Naive thymus-derived CD4-positive, alpha-beta T cell (primary cell): ENCODE data around the gene ZMYND8. TPM values are rescaled to one million over a fixed set of nuclear protein-coding genes. Genes with fewer than 3 reads are reported as not detected.

Source experiments
- ATAC-seq: fragments of 150-1000 bp; cut with Tn5 transposase; 2 replicates; pipeline ENCODE4 v1.10.0; 2021; ENCODE audit warnings: mild to moderate bottlenecking, moderate library complexity
- CTCF ChIA-PET: fragments of 350-600 bp; sonication (Branson Sonifier 250); formaldehyde crosslinking; loops from one replicate; lab custom pipeline; 2021; ENCODE audit warnings: antibody characterized with exemption; lab: Charles Lee
- POLR2A ChIA-PET: fragments of 350-600 bp; sonication (Branson Sonifier 250); formaldehyde crosslinking; loops from one replicate; lab custom pipeline; 2021; ENCODE audit warnings: antibody characterized with exemption, inconsistent platforms; lab: Charles Lee
- DNase-seq, 9 donors: peaks; one replicate each; pipeline versions ENCODE4 v3.0.0 to v3.0.0-alpha.2; 2020 to 2022; ENCODE audit warnings: mixed read lengths in 1 of 9
- H3K27ac ChIP-seq: one replicate; pipeline ENCODE4 v1.7.0; 2013; ENCODE audit warnings: mild to moderate bottlenecking, low read depth, low read length, moderate library complexity
- H3K27me3 ChIP-seq, 2 donors: one replicate each; pipeline ENCODE4 v1.7.0; 2013; ENCODE audit warnings: low read length in 2 of 2, mild to moderate bottlenecking in 2 of 2, moderate library complexity in 2 of 2; ENCODE audit not compliant: control insufficient read depth in 2 of 2, insufficient read depth in 2 of 2
- H3K36me3 ChIP-seq, 3 experiments: 1 replicate in 2 of 3; 2 replicates in 1 of 3; pipeline ENCODE4 v1.7.0; 2013; ENCODE audit warnings: low read length in 3 of 3, mild to moderate bottlenecking in 3 of 3, moderate library complexity in 1 of 3; ENCODE audit not compliant: insufficient read depth in 3 of 3, control insufficient read depth in 2 of 3
- H3K4me1 ChIP-seq, 2 donors: one replicate each; pipeline ENCODE4 v1.7.0; 2013; ENCODE audit warnings: low read length in 2 of 2, mild to moderate bottlenecking in 2 of 2, moderate library complexity in 1 of 2; ENCODE audit not compliant: control insufficient read depth in 2 of 2, insufficient read depth in 2 of 2
- H3K4me3 ChIP-seq: 2 replicates; pipeline ENCODE4 v1.7.0; 2013; ENCODE audit warnings: mild to moderate bottlenecking, low read length
- H3K9me3 ChIP-seq, 3 experiments: 1 replicate in 2 of 3; 2 replicates in 1 of 3; pipeline ENCODE4 v1.7.0; 2013; ENCODE audit warnings: low read length in 3 of 3; ENCODE audit not compliant: control insufficient read depth in 2 of 3
- H3K27ac Mint-ChIP-seq, 9 donors: one replicate each; pipeline ENCODE4 v1.8.0; 2020 to 2022; ENCODE audit warnings: mixed read lengths in 9 of 9, mild to moderate bottlenecking in 8 of 9, moderate library complexity in 5 of 9, inconsistent platforms in 2 of 9
- H3K27me3 Mint-ChIP-seq, 5 donors: one replicate each; pipeline ENCODE4 v1.8.0; 2021 to 2022; ENCODE audit warnings: mixed read lengths in 5 of 5, mild to moderate bottlenecking in 1 of 5
- H3K36me3 Mint-ChIP-seq, 5 donors: one replicate each; pipeline ENCODE4 v1.8.0; 2020 to 2022; ENCODE audit warnings: mixed read lengths in 5 of 5, mild to moderate bottlenecking in 3 of 5, inconsistent platforms in 1 of 5
- H3K4me1 Mint-ChIP-seq, 7 donors: one replicate each; pipeline ENCODE4 v1.8.0; 2020 to 2022; ENCODE audit warnings: mixed read lengths in 7 of 7, mild to moderate bottlenecking in 3 of 7, inconsistent platforms in 1 of 7
- H3K4me3 Mint-ChIP-seq, 10 donors: one replicate each; pipeline ENCODE4 v1.8.0; 2020 to 2022; ENCODE audit warnings: mild to moderate bottlenecking in 10 of 10, mixed read lengths in 10 of 10, moderate library complexity in 6 of 10, inconsistent platforms in 2 of 10
- H3K9me3 Mint-ChIP-seq, 11 donors: one replicate each; pipeline ENCODE4 v1.8.0; 2020 to 2022; ENCODE audit warnings: mixed read lengths in 11 of 11, mild to moderate bottlenecking in 4 of 11, inconsistent platforms in 1 of 11, moderate library complexity in 1 of 11
- intact Hi-C, 2 donors: fragments of 100-400 bp; cut with micrococcal nuclease; formaldehyde crosslinking; loops; one replicate each; pipeline ENCODE4 v1.15.1; 2023
- polyA plus RNA-seq, 2 donors: library from polyadenylated mRNA; unstranded; fragments of 300-500 nt; fragmentation: Illumina TruSeq; gene quantifications; one replicate each; pipeline ENCODE4 v1.2.3, GENCODE V29; 2021
- total RNA-seq, 6 experiments: library from RNA in 5 of 6; stranded (reverse) in 5 of 6; gene quantifications; 1 replicate in 5 of 6; 2 replicates in 1 of 6; pipeline ENCODE4 v1.2.3 and lab custom pipeline; 2021 to 2026

Gene ZMYND8
- total and polyA plus RNA-seq, 7 experiments from 2014 or later, result 12.7 to 83.0 (median 63.7) TPM

DNA sequence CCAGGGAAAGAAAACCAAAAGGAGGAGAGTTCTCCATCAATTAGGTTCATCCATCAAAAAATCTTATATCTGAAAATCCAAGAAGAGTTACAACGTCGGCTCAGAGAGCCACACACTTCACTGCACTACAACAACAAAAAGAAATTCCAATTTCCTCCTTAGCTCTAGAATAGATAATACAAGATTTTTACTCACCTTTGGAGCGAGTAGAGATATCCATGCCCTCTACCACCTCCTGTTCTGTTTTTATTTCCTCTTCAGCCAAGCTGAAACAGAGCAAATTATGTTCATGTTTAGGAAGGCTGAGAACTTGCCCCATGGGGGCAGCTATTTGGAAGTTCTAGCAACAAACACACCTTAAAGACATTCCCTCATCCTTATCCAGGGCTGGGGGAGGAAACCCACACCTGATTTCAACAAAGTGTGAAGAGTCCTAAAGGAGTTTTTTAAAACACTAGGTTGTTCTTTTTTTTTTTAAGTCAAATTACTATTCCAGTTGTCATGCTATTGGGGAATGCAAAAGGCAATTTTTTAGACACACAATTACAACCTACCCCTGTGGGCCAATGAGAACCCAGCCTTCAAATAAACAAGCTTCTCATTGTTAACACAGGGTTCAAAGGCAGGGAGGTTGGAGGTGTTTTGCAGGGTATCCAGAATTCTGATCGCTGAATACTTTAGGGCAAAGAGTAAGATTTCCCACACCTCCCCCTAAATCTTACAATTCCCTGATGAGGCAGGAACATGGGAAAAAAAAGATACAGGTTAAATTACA lies 8.7 kb downstream of the ZMYND8 start:
- Mint-ChIP-seq H3K27me3 (no peaks in the 10 kb centered on the region), H3K4me1 (peaks cover 18 to 31% (median 22%) of the 10 kb centered on the region in 7 donors), H3K36me3 (peaks cover 5 to 32% (median 25%) of the 10 kb centered on the region in 5 donors), H3K27ac (peak overlapping the region in 6 of 9 donors; percentile 28 to 72 (median 56)), H3K4me3 (peak overlapping the region in 4 of 10 donors; percentile 3 to 52 (median 50)), H3K9me3 (no peaks in the 10 kb centered on the region)
- Histone ChIP-seq H3K9me3 (no peaks in the 10 kb centered on the region), H3K4me1 (peaks cover 38 to 63% of the 10 kb centered on the region in 2 donors), H3K4me3 (no peak overlapping the region), H3K27ac (no peak overlapping the region), H3K27me3 (no peaks in the 10 kb centered on the region), H3K36me3 (peaks cover 6 to 29% (median 10%) of the 10 kb centered on the region in 3 experiments)
- CTCF ChIA-PET, result interaction anchor here (3.4 to 4.6 kb wide), 3 partner anchors 8 to 74 kb away, joined by 9 to 21 read pairs (median 13); partner anchors contain the start of gene ZMYND8
- intact Hi-C loops, result loop anchor here in 1 of 2 donors (5.0 kb wide), 1 partner anchor 46 kb away; no protein-coding TSS in a partner anchor
- POLR2A ChIA-PET, result interaction anchor here (0.5 to 5.9 kb wide), 3 partner anchors 10 to 1529 kb away, joined by 3 to 50 read pairs (median 4); partner anchors contain the start of gene ZMYND8
- DNase-seq (no peak), ATAC-seq (no peak)

DNA sequence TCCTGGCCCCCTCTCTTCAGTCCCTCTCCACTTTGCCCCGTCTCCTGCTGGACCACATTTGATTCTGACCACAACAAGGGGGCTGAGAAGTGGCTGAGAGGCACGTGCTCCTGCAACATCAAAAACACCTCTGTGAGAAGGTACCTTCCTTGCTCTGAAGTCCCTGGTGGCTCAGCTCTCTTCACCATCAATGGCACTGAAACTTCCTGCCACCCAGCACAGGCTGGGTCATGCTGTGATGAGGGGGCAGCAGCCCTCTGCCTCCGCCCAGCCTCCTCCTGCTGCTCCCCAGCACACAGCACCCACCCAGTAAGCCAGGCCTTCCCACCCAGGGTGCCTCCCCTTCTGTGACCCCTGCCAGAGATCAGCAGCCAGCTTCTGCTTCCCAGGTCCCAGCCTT lies 10.3 kb downstream of the ZMYND8 start:
- Histone ChIP-seq H3K27ac (no peak overlapping the region), H3K27me3 (no peaks in the 10 kb centered on the region), H3K4me1 (peaks cover 28 to 49% of the 10 kb centered on the region in 2 donors), H3K4me3 (no peak overlapping the region), H3K9me3 (no peaks in the 10 kb centered on the region), H3K36me3 (peaks cover 6 to 33% (median 10%) of the 10 kb centered on the region in 3 experiments)
- H3K4me1 Mint-ChIP-seq, result peaks cover 18 to 32% (median 26%) of the 10 kb centered on the region in 7 donors
- no peaks in the 10 kb centered on the region for H3K9me3 Mint-ChIP-seq
- POLR2A ChIA-PET, result interaction anchor here (5.9 kb wide), 1 partner anchor 11 kb away, joined by 50 read pairs; the partner anchor contains the start of gene ZMYND8
- H3K36me3 Mint-ChIP-seq, result peaks cover 5 to 30% (median 24%) of the 10 kb centered on the region in 5 donors
- peak overlapping the region in 8 of 10 donors; percentile 51 to 82 (median 67) for H3K4me3 Mint-ChIP-seq
- DNase-seq, result peak in 3 of 9 donors; percentile 14 to 27 (median 14)
- peak; percentile 32 for ATAC-seq
- intact Hi-C loops, result loop anchor here in 1 of 2 donors (1.0 to 5.0 kb wide), 2 partner anchors 10 to 44 kb away; partner anchors contain the start of gene ZMYND8
- peak overlapping the region; percentile 25 to 89 (median 77) for H3K27ac Mint-ChIP-seq
- no peaks in the 10 kb centered on the region for H3K27me3 Mint-ChIP-seq
- CTCF ChIA-PET, result interaction anchor here (0.8 to 3.9 kb wide), 4 partner anchors 10 to 73 kb away, joined by 3 to 13 read pairs (median 6); partner anchors contain the start of gene ZMYND8

GRCh38 chr20:47345214-47345613 lies 11.3 kb downstream of the ZMYND8 start:
- H3K4me1 Mint-ChIP-seq, result peaks cover 21 to 39% (median 32%) of the 10 kb centered on the region in 7 donors
- H3K9me3 ChIP-seq, result no peaks in the 10 kb centered on the region
- no peak overlapping the region for H3K27ac ChIP-seq
- H3K9me3 Mint-ChIP-seq, result no peaks in the 10 kb centered on the region
- no peaks in the 10 kb centered on the region for H3K27me3 Mint-ChIP-seq
- no peak overlapping the region for H3K4me3 ChIP-seq
- peaks cover 19 to 42% of the 10 kb centered on the region in 2 donors for H3K4me1 ChIP-seq
- H3K36me3 ChIP-seq, result peaks cover 6 to 36% (median 10%) of the 10 kb centered on the region in 3 experiments
- peaks cover 5 to 34% (median 28%) of the 10 kb centered on the region in 5 donors for H3K36me3 Mint-ChIP-seq
- no peak for DNase-seq
- ChIA-PET POLR2A (interaction anchor here (5.9 kb wide), 1 partner anchor 12 kb away, joined by 50 read pairs; the partner anchor contains the start of gene ZMYND8), CTCF (interaction anchor here (0.8 to 3.9 kb wide), 4 partner anchors 11 to 72 kb away, joined by 3 to 13 read pairs (median 6); partner anchors contain the start of gene ZMYND8)
- no peak for ATAC-seq
- peak overlapping the region in 6 of 10 donors; percentile 20 to 71 (median 60) for H3K4me3 Mint-ChIP-seq
- intact Hi-C loops, result loop anchor here in 1 of 2 donors (5.0 kb wide), 1 partner anchor 43 kb away; no protein-coding TSS in a partner anchor
- no peaks in the 10 kb centered on the region for H3K27me3 ChIP-seq
- H3K27ac Mint-ChIP-seq, result peak overlapping the region in 6 of 9 donors; percentile 25 to 86 (median 53)

DNA sequence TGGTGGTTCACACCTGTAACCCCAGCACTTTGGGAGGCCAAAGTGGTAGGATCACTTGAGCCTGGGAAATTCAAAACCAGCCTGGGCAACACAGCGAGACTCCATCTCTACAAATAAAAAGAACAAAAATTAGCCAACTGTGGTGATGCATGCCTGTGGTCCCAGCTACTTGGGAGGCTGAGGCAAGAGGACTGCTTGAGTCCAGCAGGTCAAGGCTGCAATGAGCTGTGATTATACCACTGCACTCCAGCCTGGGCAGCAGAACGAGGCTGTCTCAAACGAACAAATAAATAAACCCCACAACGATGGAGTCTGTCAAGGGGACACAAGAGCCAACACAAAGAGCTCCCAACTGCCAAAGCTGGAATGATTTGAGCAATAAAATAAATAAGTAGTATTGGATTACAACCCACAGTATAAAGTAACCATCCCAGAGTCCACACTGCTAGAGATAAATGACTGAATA lies 13.5 kb downstream of the ZMYND8 start:
- Mint-ChIP-seq H3K36me3 (peaks cover 5 to 38% (median 33%) of the 10 kb centered on the region in 5 donors), H3K27me3 (no peaks in the 10 kb centered on the region), H3K4me3 (peak overlapping the region in 1 of 10 donors; percentile 13), H3K4me1 (peaks cover 23 to 48% (median 37%) of the 10 kb centered on the region in 7 donors), H3K27ac (peak overlapping the region in 3 of 9 donors; percentile 15 to 62 (median 40)), H3K9me3 (no peaks in the 10 kb centered on the region)
- ATAC-seq (no peak), DNase-seq (no peak)
- Histone ChIP-seq H3K27ac (no peak overlapping the region), H3K9me3 (no peaks in the 10 kb centered on the region), H3K4me3 (no peak overlapping the region), H3K4me1 (peaks cover 11 to 21% of the 10 kb centered on the region in 2 donors), H3K27me3 (no peaks in the 10 kb centered on the region), H3K36me3 (peaks cover 2 to 48% (median 10%) of the 10 kb centered on the region in 3 experiments)
- intact Hi-C loops, result no loop called here
- POLR2A ChIA-PET, result interaction anchor here (1.0 to 1.8 kb wide), 3 partner anchors 12 to 22 kb away, joined by 3 to 8 read pairs (median 6); no protein-coding TSS in a partner anchor
- CTCF ChIA-PET, result interaction anchor here (0.6 to 0.8 kb wide), 2 partner anchors 104 to 159 kb away, joined by 3 to 4 read pairs; partner anchors contain the start of gene NCOA3

DNA sequence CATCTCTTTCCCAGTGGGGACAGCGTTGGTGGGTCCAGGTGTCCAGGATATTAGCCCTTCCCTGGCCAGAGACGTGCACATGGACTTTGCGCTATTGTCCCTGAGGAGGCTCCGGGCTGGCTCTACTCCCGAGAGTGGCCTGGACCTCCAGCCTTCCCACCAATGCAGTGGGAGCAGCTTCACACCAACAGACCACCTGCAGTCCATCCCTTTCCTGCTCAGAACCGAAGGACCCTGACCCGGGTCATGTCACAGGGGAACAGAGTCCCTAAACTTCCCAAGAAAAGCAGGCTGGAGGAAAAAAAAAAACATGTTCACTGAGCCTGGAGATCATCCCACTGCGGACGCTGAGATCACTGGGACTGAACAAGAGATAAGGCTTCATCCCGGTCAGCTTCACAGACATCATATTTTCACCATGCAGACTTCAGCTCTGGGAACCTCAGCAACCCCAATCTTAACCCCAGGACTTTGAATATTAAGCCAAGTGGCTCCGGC lies 18.3 kb downstream of the ZMYND8 start:
- H3K4me1 ChIP-seq, result peaks cover 3 to 8% of the 10 kb centered on the region in 2 donors
- H3K4me3 Mint-ChIP-seq, result no peak overlapping the region
- no peak for ATAC-seq
- H3K4me1 Mint-ChIP-seq, result peaks cover 21 to 70% (median 57%) of the 10 kb centered on the region in 7 donors
- H3K9me3 ChIP-seq, result no peaks in the 10 kb centered on the region
- POLR2A ChIA-PET, result interaction anchor here (1.1 kb wide), 1 partner anchor 18 kb away, joined by 6 read pairs; the partner anchor contains the start of gene ZMYND8
- peaks cover 0 to 34% (median 6%) of the 10 kb centered on the region in 3 experiments for H3K36me3 ChIP-seq
- peak overlapping the region in 3 of 9 donors; percentile 10 to 72 (median 43) for H3K27ac Mint-ChIP-seq
- H3K4me3 ChIP-seq, result no peak overlapping the region
- intact Hi-C loops, result no loop called here
- H3K36me3 Mint-ChIP-seq, result peaks cover 3 to 29% (median 19%) of the 10 kb centered on the region in 5 donors
- no peaks in the 10 kb centered on the region for H3K27me3 Mint-ChIP-seq
- H3K27ac ChIP-seq, result no peak overlapping the region
- no peak for DNase-seq
- CTCF ChIA-PET, result no interaction called here
- no peaks in the 10 kb centered on the region for H3K9me3 Mint-ChIP-seq
- H3K27me3 ChIP-seq, result no peaks in the 10 kb centered on the region

GRCh38 chr20:47337413-47337812 lies 19.1 kb downstream of the ZMYND8 start:
- intact Hi-C loops, result no loop called here

More at GRCh38 chr20:47337413-47337812, 19.1 kb downstream of the ZMYND8 start:
- ATAC-seq, result no peak
- DNase-seq, result no peak
- no peaks in the 10 kb centered on the region for H3K9me3 Mint-ChIP-seq
- ChIA-PET POLR2A (interaction anchor here (0.7 kb wide), 1 partner anchor 46 kb away, joined by 3 read pairs; no protein-coding TSS in a partner anchor), CTCF (no interaction called here)
- Histone ChIP-seq H3K27me3 (no peaks in the 10 kb centered on the region), H3K4me1 (peaks cover 0 to 8% of the 10 kb centered on the region in 2 donors), H3K27ac (no peak overlapping the region), H3K36me3 (peaks cover 0 to 32% (median 6%) of the 10 kb centered on the region in 3 experiments), H3K4me3 (no peak overlapping the region), H3K9me3 (no peaks in the 10 kb centered on the region)
- H3K4me3 Mint-ChIP-seq, result no peak overlapping the region
- no peak overlapping the region for H3K27ac Mint-ChIP-seq
- no peaks in the 10 kb centered on the region for H3K27me3 Mint-ChIP-seq
- H3K36me3 Mint-ChIP-seq, result peaks cover 3 to 28% (median 26%) of the 10 kb centered on the region in 5 donors
- H3K4me1 Mint-ChIP-seq, result peaks cover 26 to 70% (median 62%) of the 10 kb centered on the region in 7 donors
